Glutamatergic neuron (in vitro differentiated cells): ENCODE measurements around the gene CYP39A1. TPM values are rescaled to one million over a fixed set of nuclear protein-coding genes. Genes with fewer than 3 reads are reported as not detected.

Source experiments
- DNase-seq: peaks from one replicate; pipeline ENCODE4 v3.0.0; 2022
- H3K27ac Mint-ChIP-seq: one replicate; pipeline ENCODE4 v1.8.0; 2020; ENCODE audit warnings: mild to moderate bottlenecking, mixed read lengths, inconsistent platforms; ENCODE audit not compliant: unreplicated experiment
- H3K27me3 Mint-ChIP-seq: one replicate; pipeline ENCODE4 v1.8.0; 2020; ENCODE audit warnings: mild to moderate bottlenecking, moderate library complexity, mixed read lengths, inconsistent platforms; ENCODE audit not compliant: unreplicated experiment
- H3K36me3 Mint-ChIP-seq: one replicate; pipeline ENCODE4 v1.8.0; 2020; ENCODE audit warnings: mild to moderate bottlenecking, mixed read lengths, inconsistent platforms; ENCODE audit not compliant: unreplicated experiment
- H3K4me1 Mint-ChIP-seq: one replicate; pipeline ENCODE4 v1.8.0; 2020; ENCODE audit warnings: mild to moderate bottlenecking, low read depth, mixed read lengths, inconsistent platforms; ENCODE audit not compliant: unreplicated experiment
- H3K4me3 Mint-ChIP-seq: one replicate; pipeline ENCODE4 v1.8.0; 2020; ENCODE audit warnings: mild to moderate bottlenecking, mixed read lengths, inconsistent platforms; ENCODE audit not compliant: unreplicated experiment
- H3K9me3 Mint-ChIP-seq: one replicate; pipeline ENCODE4 v1.8.0; 2020; ENCODE audit warnings: mild to moderate bottlenecking, moderate library complexity, mixed read lengths, inconsistent platforms; ENCODE audit not compliant: unreplicated experiment
- total RNA-seq: library from RNA; stranded (reverse); fragmentation: NEBNext Ultra II Directional; extraction: Animal tissue kit (Norgen Biotek cat#: 25700); gene quantifications from one replicate; pipeline ENCODE4 v1.2.1, GENCODE V29; 2021; ENCODE audit not compliant: unreplicated experiment
- TF ChIP-seq, protein P1 (sequence below): fragments of 200-600 bp; sonication (generic); IDR thresholded peaks from one replicate; pipeline ENCODE4 v1.5.0; 2021; ENCODE audit not compliant: partially characterized antibody, unreplicated experiment

Gene CYP39A1
- total RNA-seq, 1 donor from 2014 or later: 0.17 TPM

DNA sequence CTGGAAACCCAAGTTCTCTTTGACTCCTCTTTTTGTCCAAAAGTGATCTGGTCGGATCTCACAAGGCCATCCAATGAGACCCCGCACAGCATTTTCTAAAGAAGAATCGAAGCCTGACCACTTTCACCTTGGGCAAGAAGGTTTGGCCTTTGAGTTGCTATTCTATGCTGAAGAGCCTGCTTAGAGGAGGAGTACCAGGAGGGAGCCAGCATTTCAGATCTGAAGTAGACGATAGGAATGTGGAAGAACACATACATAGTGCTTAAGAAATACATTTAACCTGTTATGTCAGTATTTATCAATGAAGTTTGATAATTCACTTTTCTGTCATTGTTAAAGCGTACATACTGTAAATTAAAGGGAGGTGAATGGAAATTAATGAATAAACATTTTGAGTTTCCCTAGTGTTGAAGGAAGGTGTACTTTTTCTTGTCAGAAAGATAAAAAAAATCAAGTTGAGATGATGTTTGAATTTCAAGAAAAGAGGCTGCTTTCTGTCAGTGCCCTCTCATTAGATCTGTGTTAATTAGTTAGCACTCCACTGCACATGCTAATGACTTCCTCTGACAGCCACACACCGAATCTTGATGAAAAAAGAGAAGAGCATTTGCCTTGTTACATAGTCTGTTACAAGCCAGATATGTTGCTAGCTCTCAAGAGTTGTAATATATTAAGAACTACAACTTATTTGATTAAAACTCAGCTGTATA is 24.1 kb upstream of the CYP39A1 start:
- H3K9me3 Mint-ChIP-seq: no peaks in the 10 kb centered on the region
- H3K27ac Mint-ChIP-seq: no peak overlapping the region
- no peaks in the 10 kb centered on the region for H3K36me3 Mint-ChIP-seq
- H3K4me1 Mint-ChIP-seq: no peaks in the 10 kb centered on the region
- TF ChIP-seq, protein P1, sequence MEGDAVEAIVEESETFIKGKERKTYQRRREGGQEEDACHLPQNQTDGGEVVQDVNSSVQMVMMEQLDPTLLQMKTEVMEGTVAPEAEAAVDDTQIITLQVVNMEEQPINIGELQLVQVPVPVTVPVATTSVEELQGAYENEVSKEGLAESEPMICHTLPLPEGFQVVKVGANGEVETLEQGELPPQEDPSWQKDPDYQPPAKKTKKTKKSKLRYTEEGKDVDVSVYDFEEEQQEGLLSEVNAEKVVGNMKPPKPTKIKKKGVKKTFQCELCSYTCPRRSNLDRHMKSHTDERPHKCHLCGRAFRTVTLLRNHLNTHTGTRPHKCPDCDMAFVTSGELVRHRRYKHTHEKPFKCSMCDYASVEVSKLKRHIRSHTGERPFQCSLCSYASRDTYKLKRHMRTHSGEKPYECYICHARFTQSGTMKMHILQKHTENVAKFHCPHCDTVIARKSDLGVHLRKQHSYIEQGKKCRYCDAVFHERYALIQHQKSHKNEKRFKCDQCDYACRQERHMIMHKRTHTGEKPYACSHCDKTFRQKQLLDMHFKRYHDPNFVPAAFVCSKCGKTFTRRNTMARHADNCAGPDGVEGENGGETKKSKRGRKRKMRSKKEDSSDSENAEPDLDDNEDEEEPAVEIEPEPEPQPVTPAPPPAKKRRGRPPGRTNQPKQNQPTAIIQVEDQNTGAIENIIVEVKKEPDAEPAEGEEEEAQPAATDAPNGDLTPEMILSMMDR: no peak
- DNase-seq: no peak
- H3K4me3 Mint-ChIP-seq: no peak overlapping the region
- H3K27me3 Mint-ChIP-seq: no peaks in the 10 kb centered on the region

DNA sequence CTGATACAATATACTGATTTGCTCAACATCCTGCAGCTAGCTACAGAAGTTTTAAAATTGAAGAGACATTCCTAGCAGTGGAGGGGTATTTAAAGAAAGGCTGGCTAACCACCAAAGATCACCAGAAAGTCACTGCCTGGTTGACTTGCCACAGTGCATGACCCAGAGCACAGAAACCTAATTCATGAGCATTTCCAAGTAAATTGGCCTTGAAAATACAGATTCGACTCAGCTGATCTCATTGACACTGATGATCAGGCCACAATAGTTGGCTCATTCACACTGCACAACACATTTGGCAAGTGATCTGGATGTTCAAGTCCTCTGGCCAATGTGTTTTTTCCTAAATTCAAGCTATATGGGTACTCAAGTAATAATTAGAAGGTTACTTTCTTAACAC is 21.8 kb upstream of the CYP39A1 start:
- DNase-seq: no peak
- Mint-ChIP-seq H3K4me1 (no peaks in the 10 kb centered on the region), H3K9me3 (no peaks in the 10 kb centered on the region), H3K4me3 (no peak overlapping the region), H3K36me3 (no peaks in the 10 kb centered on the region), H3K27me3 (no peaks in the 10 kb centered on the region), H3K27ac (no peak overlapping the region)
- TF ChIP-seq, protein P1: no peak

DNA sequence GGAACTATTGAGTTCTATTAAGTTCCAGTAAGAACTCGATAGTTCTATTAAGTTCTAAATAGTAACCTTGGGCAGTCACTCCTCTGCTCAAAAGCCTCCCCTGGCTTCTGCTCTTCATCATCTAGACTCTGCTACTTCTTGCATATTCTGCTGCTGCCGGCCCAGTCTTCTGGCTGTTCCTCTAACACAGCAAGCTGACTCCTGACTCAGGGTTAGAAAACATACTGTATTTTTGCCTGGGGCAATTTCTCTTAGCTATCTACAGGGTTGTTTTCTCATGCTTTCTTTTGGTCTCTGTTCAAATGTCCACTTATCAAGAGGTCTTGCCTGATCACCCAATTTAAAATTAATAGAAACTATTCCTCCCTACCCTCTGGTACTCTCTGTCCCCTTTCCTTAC is 14.8 kb upstream of the CYP39A1 start:
- Mint-ChIP-seq H3K9me3 (no peaks in the 10 kb centered on the region), H3K4me3 (no peak overlapping the region), H3K36me3 (no peaks in the 10 kb centered on the region), H3K27me3 (no peaks in the 10 kb centered on the region), H3K27ac (no peak overlapping the region), H3K4me1 (no peaks in the 10 kb centered on the region)
- no peak for DNase-seq
- TF ChIP-seq, protein P1: no peak

DNA sequence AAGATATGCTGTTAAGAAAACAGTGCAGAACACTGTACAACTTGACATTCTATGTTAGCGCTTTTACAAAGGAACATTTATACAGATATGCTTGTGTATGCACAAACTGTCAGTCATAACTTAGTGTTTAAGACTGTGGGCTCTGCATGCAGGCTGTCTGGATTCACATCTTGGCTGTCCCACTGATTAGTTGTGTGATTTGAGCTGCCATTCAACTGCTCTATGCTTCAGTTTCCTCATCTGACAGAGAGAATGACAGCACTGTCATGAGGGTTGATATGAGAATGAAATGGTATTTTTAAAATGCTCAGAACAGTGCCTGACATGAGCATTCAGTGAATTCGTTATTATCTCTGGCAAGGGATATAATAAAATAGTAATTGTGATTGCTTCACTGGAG is 8.9 kb upstream of the CYP39A1 start:
- Mint-ChIP-seq H3K4me3 (no peak overlapping the region), H3K36me3 (no peaks in the 10 kb centered on the region), H3K4me1 (no peaks in the 10 kb centered on the region), H3K27ac (no peak overlapping the region), H3K27me3 (no peaks in the 10 kb centered on the region), H3K9me3 (no peaks in the 10 kb centered on the region)
- no peak for DNase-seq
- TF ChIP-seq, protein P1: no peak

DNA sequence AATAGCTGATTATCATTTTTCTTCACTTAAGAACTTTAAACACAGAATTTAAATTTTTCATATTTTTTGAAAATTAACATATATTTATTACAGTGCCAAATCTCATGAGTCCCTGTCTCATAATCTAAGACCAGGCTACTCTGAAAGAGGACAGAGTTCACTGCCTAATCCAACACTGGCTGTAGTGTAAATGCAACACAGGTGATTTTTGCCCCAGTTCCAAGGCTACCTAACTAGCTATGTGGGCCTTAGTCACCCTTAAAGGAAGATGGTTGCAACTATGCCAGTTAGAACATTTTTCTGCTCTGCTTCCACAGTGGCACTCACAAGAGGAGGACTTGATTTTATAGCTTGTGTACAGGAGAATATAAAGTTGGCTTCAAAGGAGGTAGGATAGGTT is 5.0 kb upstream of the CYP39A1 start:
- H3K27me3 Mint-ChIP-seq: peaks cover 5% of the 10 kb centered on the region
- TF ChIP-seq, protein P1: no peak
- no peak overlapping the region for H3K4me3 Mint-ChIP-seq
- no peak overlapping the region for H3K27ac Mint-ChIP-seq
- H3K9me3 Mint-ChIP-seq: no peaks in the 10 kb centered on the region
- H3K36me3 Mint-ChIP-seq: no peaks in the 10 kb centered on the region
- peaks cover 4% of the 10 kb centered on the region for H3K4me1 Mint-ChIP-seq
- no peak for DNase-seq
